GM12878 (cell line): ENCODE measurements around the gene PAK6. TPM values are rescaled to one million over a fixed set of nuclear protein-coding genes. Genes with fewer than 3 reads are reported as not detected.

Source experiments
- ATAC-seq: fragments of 200-7000 bp; cut with Tn5 transposase; 3 replicates; pipeline ENCODE4 v1.9.1; 2020; ENCODE audit warnings: mild to moderate bottlenecking, moderate library complexity
- BruUV-seq: library from RNA; stranded (reverse); fragments of 400-500 nt; replicated peaks from 2 replicates; lab custom pipeline; 2021; lab: Mats Ljungman, UMichigan
- CTCF ChIA-PET: fragments of 300-600 bp; sonication (Branson Sonifier 250); formaldehyde crosslinking; extraction: SDS; loops from one replicate; lab custom pipeline; 2021; ENCODE audit warnings: inconsistent platforms; lab: Yijun Ruan, JAX
- POLR2A ChIA-PET: fragments of 350-600 bp; formaldehyde crosslinking; extraction: SDS; loops from one replicate; lab custom pipeline; 2021; ENCODE audit warnings: inconsistent platforms; lab: Charles Lee
- RAD21 ChIA-PET: fragments of 300-600 bp; sonication (Branson Sonifier 250); formaldehyde crosslinking; loops from one replicate; lab custom pipeline; 2023; ENCODE audit warnings: antibody characterized with exemption; ENCODE audit not compliant: unreplicated experiment; lab: Charles Lee
- SMC1A ChIA-PET: fragments of 300-600 bp; sonication (Branson Sonifier 250); formaldehyde crosslinking; loops from one replicate; lab custom pipeline; 2023; ENCODE audit not compliant: unreplicated experiment, uncharacterized antibody; lab: Charles Lee
- DNase-seq: peaks from one replicate; pipeline ENCODE4 v3.0.0-alpha.2; 2011; ENCODE audit warnings: low read depth, low spot score
- FAIRE-seq: peaks from 3 replicates; lab custom pipeline; 2011; peaks lifted over from hg19 to GRCh38; lab: Jason Lieb, UNC
- H2AFZ ChIP-seq: 2 replicates; pipeline ENCODE4 v1.6.0; 2011; ENCODE audit warnings: low read depth, low read length, control low read depth; ENCODE audit not compliant: control insufficient read depth
- H3K27ac ChIP-seq: 2 replicates; pipeline ENCODE4 v1.5.1; 2011; ENCODE audit warnings: control low read depth; ENCODE audit not compliant: control insufficient read depth, insufficient read depth
- H3K27me3 ChIP-seq, 2 experiments: replicated peaks in 1 of 2; 2 replicates each; pipeline versions ENCODE4 v1.6.0 to v1.6.1; 2011; ENCODE audit warnings: low read length in 1 of 2; ENCODE audit not compliant: control insufficient read depth in 2 of 2, insufficient read depth in 2 of 2
- H3K36me3 ChIP-seq, 2 experiments: 2 replicates each; pipeline ENCODE4 v1.5.1; 2011; ENCODE audit warnings: low read length in 1 of 2; ENCODE audit not compliant: control insufficient read depth in 2 of 2, insufficient read depth in 2 of 2
- H3K4me1 ChIP-seq: 2 replicates; pipeline ENCODE4 v1.6.1; 2011; ENCODE audit warnings: mild to moderate bottlenecking, low read length, moderate library complexity, mixed read lengths; ENCODE audit not compliant: control insufficient read depth, insufficient read depth
- H3K4me2 ChIP-seq: 2 replicates; pipeline ENCODE4 v1.6.0; 2011; ENCODE audit warnings: control low read depth; ENCODE audit not compliant: control insufficient read depth, insufficient read depth
- H3K4me3 ChIP-seq: fragments of 200-600 bp; sonication (generic); 2 replicates; pipeline ENCODE4 v1.5.1; 2016
- H3K79me2 ChIP-seq: 2 replicates; pipeline ENCODE4 v1.6.0; 2011; ENCODE audit warnings: low read length; ENCODE audit not compliant: control insufficient read depth, insufficient read depth
- H3K9ac ChIP-seq: 2 replicates; pipeline ENCODE4 v1.8.0; 2011; ENCODE audit warnings: low read length, control low read depth, mixed read lengths; ENCODE audit not compliant: control insufficient read depth, insufficient read depth
- H3K9me3 ChIP-seq: replicated peaks from 3 replicates; pipeline ENCODE4 v1.5.1; 2011; ENCODE audit warnings: mild to moderate bottlenecking, low read length; ENCODE audit not compliant: control insufficient read depth, insufficient read depth
- H4K20me1 ChIP-seq: 2 replicates; pipeline ENCODE4 v1.6.0; 2011; ENCODE audit not compliant: control insufficient read depth, insufficient read depth
- EED ChIP-seq: sonication (generic); IDR thresholded peaks from 2 replicates; pipeline ENCODE4 v1.6.1; 2016; ENCODE audit warnings: antibody characterized with exemption, low read depth
- IKZF1 ChIP-seq: fragments of 450-650 bp; conservative IDR thresholded peaks from 2 replicates; pipeline ENCODE4 v1.6.1; 2017; ENCODE audit warnings: antibody characterized with exemption, mild to moderate bottlenecking
- MAX ChIP-seq: IDR thresholded peaks from 2 replicates; pipeline ENCODE4 v1.6.1; 2012; ENCODE audit warnings: low read depth, low read length, improper control_type of control experiment
- RAD21 ChIP-seq: IDR thresholded peaks from 2 replicates; pipeline ENCODE4 v1.6.1; 2011; ENCODE audit warnings: mild to moderate bottlenecking, low read depth, low read length, moderate library complexity; ENCODE audit not compliant: insufficient read depth
- RB1 ChIP-seq: fragments of 450-650 bp; formaldehyde crosslinking; IDR thresholded peaks from 2 replicates; pipeline ENCODE4 v1.6.1; 2017; ENCODE audit warnings: mild to moderate bottlenecking, borderline replicate concordance
- RFX5 ChIP-seq: IDR thresholded peaks from 2 replicates; pipeline ENCODE4 v1.6.1; 2011; ENCODE audit warnings: low read depth, low read length, improper control_type of control experiment
- SMC3 ChIP-seq: IDR thresholded peaks from 2 replicates; pipeline ENCODE4 v1.6.1; 2011; ENCODE audit warnings: low read length, improper control_type of control experiment, borderline replicate concordance
- TCF12 ChIP-seq: IDR thresholded peaks from 2 replicates; pipeline ENCODE4 v1.6.1; 2011; ENCODE audit warnings: low read depth, mild to moderate bottlenecking, low read length
- USF2 ChIP-seq: IDR thresholded peaks from 2 replicates; pipeline ENCODE4 v1.6.1; 2011; ENCODE audit warnings: low read depth, low read length, improper control_type of control experiment, borderline replicate concordance
- YY1 ChIP-seq: IDR thresholded peaks from 2 replicates; pipeline ENCODE4 v1.6.1; 2011; ENCODE audit warnings: low read depth, mild to moderate bottlenecking, low read length
- ZBED1 ChIP-seq: IDR thresholded peaks from 2 replicates; pipeline ENCODE4 v1.6.1; 2016; ENCODE audit warnings: borderline replicate concordance
- ZNF24 ChIP-seq: fragments of 450-650 bp; IDR thresholded peaks from 2 replicates; pipeline ENCODE4 v1.6.1; 2017; ENCODE audit warnings: antibody characterized with exemption, mild to moderate bottlenecking
- WGBS: methylation state at CpG from one replicate; pipeline ENCODE4 v1.1.6; 2016; ENCODE audit warnings: low lambda C conversion rate; ENCODE audit not compliant: insufficient replicate concordance, insufficient coverage; ENCODE audit errors: missing lambda C conversion rate; 5-methylcytosine and 5-hydroxymethylcytosine counted together
- in situ Hi-C: fragments of 300-500 bp; cut with MboI; formaldehyde crosslinking; loops from 9 replicates; pipeline ENCODE4 v1.14.3; 2018; ENCODE audit warnings: mixed read lengths
- intact Hi-C: fragments of 100-400 bp; cut with micrococcal nuclease; formaldehyde crosslinking; loops from one replicate; pipeline ENCODE4 v1.14.2; 2022; ENCODE audit not compliant: unreplicated experiment
- polyA plus RNA-seq, 11 experiments: library from polyadenylated mRNA; depleted of rRNA in 4 of 11; unstranded in 6 of 11; stranded (reverse) in 5 of 11; fragments of >200 nt; fragmentation: Nextera tagmentation in 4 of 11; fragmentation: Illumina TruSeq in 1 of 11; extraction: Ambion mirVana in 4 of 11; extraction: Trizol in 1 of 11; gene quantifications; 1 replicate in 1 of 11; 2 replicates in 10 of 11; pipeline versions ENCODE4 v1.2.1 to v1.2.3, GENCODE V29; 2011 to 2016; ENCODE audit warnings: inconsistent platforms in 2 of 11, missing spikeins in 2 of 11, low read depth in 1 of 11
- total RNA-seq, 4 experiments: library from RNA; depleted of rRNA in 3 of 4; stranded (reverse); fragments of >200 nt in 3 of 4; fragmentation: Illumina TruSeq in 1 of 4; extraction: Trizol in 1 of 4; gene quantifications; 2 replicates each; pipeline versions ENCODE4 v1.2.1 to v1.2.3, GENCODE V29; 2013 to 2021
- TF ChIP-seq, protein P1 (sequence below): IDR thresholded peaks from 2 replicates; pipeline ENCODE4 v1.6.1; 2011; ENCODE audit warnings: borderline replicate concordance, low read depth, mild to moderate bottlenecking, moderate library complexity, mixed read lengths, low read length; ENCODE audit not compliant: insufficient read depth; ENCODE audit errors: extremely low read length
- TF ChIP-seq, protein P2 (sequence below), 3 experiments: IDR thresholded peaks in 2 of 3; conservative IDR thresholded peaks in 1 of 3; 2 replicates each; pipeline ENCODE4 v1.5.1; 2011; ENCODE audit warnings: low read depth in 3 of 3, low read length in 3 of 3, mild to moderate bottlenecking in 3 of 3, control low read depth in 2 of 3, moderate library complexity in 2 of 3, inconsistent platforms in 1 of 3, mixed read lengths in 1 of 3; ENCODE audit not compliant: control insufficient read depth in 2 of 3, insufficient read depth in 1 of 3; ENCODE audit errors: extremely low read depth in 1 of 3

PAK6 gene
- total and polyA plus RNA-seq, 10 of the 15 experiments (the other 5 are each of a cell fraction or from before 2014, with no cell fraction given): 0.07 to 0.92 (median 0.31) TPM; not detected in 2

DNA sequence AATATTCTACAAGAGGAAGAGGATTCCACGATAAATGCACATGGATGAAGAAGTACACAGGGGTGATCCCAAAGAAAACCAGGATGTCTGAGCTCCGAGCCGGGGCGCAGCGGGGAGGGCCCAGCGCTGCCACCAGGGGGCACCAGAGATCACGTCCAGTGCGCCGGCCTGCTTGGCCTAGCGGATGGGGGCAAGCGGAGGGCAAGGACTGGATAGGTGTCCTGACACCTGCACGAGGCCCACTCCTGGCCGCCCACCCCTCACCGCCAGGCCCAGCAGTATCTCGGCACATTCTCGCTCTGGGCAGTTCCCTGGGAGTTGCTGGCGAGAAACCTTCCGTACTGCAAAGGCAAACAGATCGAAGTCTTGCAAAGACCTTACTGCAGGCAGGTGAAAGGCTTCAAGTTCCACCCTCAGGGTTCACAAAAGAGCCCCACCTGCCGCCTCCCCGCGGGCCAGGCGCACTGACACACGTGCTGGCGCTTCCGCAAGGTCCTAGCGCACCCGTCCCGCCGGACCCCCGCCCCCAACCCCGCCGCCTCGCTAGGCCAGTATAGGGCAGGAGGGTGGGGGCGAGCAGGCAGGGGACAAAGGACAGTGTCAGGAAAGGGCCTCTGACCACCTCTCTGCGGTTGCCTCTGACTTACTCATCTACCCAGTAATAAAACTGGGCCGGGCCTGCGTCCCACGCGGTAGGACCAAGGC lies 40.7 kb downstream of the PAK6 start:
- POLR2A ChIA-PET: interaction anchor here (1.0 to 1.7 kb wide), 3 partner anchors 12 to 62 kb away, joined by 3 to 6 read pairs (median 5); no protein-coding TSS in a partner anchor
- H3K27me3 ChIP-seq: peaks cover 4 to 17% of the 10 kb centered on the region in 2 experiments
- no peak for TF ChIP-seq ZNF24
- TF ChIP-seq, protein P1, sequence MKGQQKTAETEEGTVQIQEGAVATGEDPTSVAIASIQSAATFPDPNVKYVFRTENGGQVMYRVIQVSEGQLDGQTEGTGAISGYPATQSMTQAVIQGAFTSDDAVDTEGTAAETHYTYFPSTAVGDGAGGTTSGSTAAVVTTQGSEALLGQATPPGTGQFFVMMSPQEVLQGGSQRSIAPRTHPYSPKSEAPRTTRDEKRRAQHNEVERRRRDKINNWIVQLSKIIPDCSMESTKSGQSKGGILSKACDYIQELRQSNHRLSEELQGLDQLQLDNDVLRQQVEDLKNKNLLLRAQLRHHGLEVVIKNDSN: no peak
- no peak for TF ChIP-seq RFX5
- 0 out of 2 replicates have a peak, but pooled peaks have one; percentile 37 for TF ChIP-seq YY1
- TF ChIP-seq, protein P2, sequence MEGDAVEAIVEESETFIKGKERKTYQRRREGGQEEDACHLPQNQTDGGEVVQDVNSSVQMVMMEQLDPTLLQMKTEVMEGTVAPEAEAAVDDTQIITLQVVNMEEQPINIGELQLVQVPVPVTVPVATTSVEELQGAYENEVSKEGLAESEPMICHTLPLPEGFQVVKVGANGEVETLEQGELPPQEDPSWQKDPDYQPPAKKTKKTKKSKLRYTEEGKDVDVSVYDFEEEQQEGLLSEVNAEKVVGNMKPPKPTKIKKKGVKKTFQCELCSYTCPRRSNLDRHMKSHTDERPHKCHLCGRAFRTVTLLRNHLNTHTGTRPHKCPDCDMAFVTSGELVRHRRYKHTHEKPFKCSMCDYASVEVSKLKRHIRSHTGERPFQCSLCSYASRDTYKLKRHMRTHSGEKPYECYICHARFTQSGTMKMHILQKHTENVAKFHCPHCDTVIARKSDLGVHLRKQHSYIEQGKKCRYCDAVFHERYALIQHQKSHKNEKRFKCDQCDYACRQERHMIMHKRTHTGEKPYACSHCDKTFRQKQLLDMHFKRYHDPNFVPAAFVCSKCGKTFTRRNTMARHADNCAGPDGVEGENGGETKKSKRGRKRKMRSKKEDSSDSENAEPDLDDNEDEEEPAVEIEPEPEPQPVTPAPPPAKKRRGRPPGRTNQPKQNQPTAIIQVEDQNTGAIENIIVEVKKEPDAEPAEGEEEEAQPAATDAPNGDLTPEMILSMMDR (IDR thresholded peaks at IDR 0.05 in 2 of 3, conservative IDR thresholded peaks at IDR 0.05 in 1 of 3; ENCODE audit: control insufficient read depth in 2 of 3, extremely low read depth in 1 of 3, insufficient read depth in 1 of 3, low read depth in 3 of 3, low read length in 3 of 3): peak; percentile 93 to 98 (median 93)
- no peak for TF ChIP-seq IKZF1
- 0 out of 2 replicates have a peak, but pooled peaks have one; percentile 36 for TF ChIP-seq EED
- no peak for TF ChIP-seq ZBED1
- no peak for TF ChIP-seq RB1
- 0 out of 2 replicates have a peak, but pooled peaks have one; percentile 28 for TF ChIP-seq MAX
- no peak for TF ChIP-seq TCF12
- TF ChIP-seq RAD21: peak; percentile 75
- no peak for TF ChIP-seq USF2
- TF ChIP-seq SMC3: peak; percentile 92
- TF ChIP-seq, all 136 proteins: peak for 6
- FAIRE-seq: peak; percentile 80
- no TSS peak for BruUV-seq
- 26% methylated on average over 28 of the region's 40 CpGs for WGBS
- ChIA-PET CTCF (interaction anchor here (0.6 to 11.7 kb wide), 46 partner anchors 9 to 580 kb away, joined by 3 to 296 read pairs (median 4); partner anchors contain the start of genes BMF, CCDC9B, INAFM2 and PLCB2), RAD21 (interaction anchor here (0.6 to 5.7 kb wide), 18 partner anchors 19 to 250 kb away, joined by 3 to 93 read pairs (median 4); partner anchors contain the start of genes CCDC9B and PLCB2), SMC1A (interaction anchor here (0.6 to 4.8 kb wide), 13 partner anchors 8 to 244 kb away, joined by 3 to 83 read pairs (median 5); partner anchors contain the start of gene PLCB2)
- H3K4me2 ChIP-seq: no peak overlapping the region
- no peak overlapping the region for H3K4me3 ChIP-seq
- in situ Hi-C loops: loop anchor here (5.0 to 10.0 kb wide), 3 partner anchors 33 to 495 kb away; partner anchors contain the start of gene FSIP1
- ATAC-seq: peak; percentile 75
- no peak for DNase-seq
- no peaks in the 10 kb centered on the region; the same call in 1 of the 2 replicates for H4K20me1 ChIP-seq
- H2AFZ ChIP-seq: no peak overlapping the region
- peaks cover 11% of the 10 kb centered on the region for H3K4me1 ChIP-seq
- no peak overlapping the region for H3K27ac ChIP-seq
- H3K9me3 ChIP-seq: no peaks in the 10 kb centered on the region; the same call in 2 of the 3 replicates
- no peak overlapping the region for H3K9ac ChIP-seq
- intact Hi-C loops: loop anchor here (1.0 to 10.0 kb wide), 5 partner anchors 31 to 395 kb away; partner anchors contain the start of gene BMF
- H3K36me3 ChIP-seq: no peaks in the 10 kb centered on the region
- no peaks in the 10 kb centered on the region for H3K79me2 ChIP-seq
